H1 (cell line): Measurements from ENCODE around the gene PRKCH. TPM values are rescaled to one million over a fixed set of nuclear protein-coding genes. Genes with fewer than 3 reads are reported as not detected.
A peak's percentile ranks its signal among the peaks of the same experiment; 100 is the strongest.

ENCODE experiments used
- CTCF ChIA-PET: fragments of 300-600 bp; sonication (Branson Sonifier 250); formaldehyde crosslinking; loops from one replicate; lab custom pipeline; 2021; ENCODE audit not compliant: partially characterized antibody; lab: Charles Lee
- POLR2A ChIA-PET: fragments of 300-600 bp; sonication (Branson Sonifier 250); formaldehyde crosslinking; loops from one replicate; lab custom pipeline; 2021; ENCODE audit warnings: inconsistent platforms; ENCODE audit not compliant: partially characterized antibody; lab: Charles Lee
- DNase-seq, 2 experiments: peaks; one replicate each; pipeline versions ENCODE4 v3.0.0 to v3.0.0-alpha.2; 2010 to 2022; ENCODE audit warnings: low spot score in 2 of 2, low read depth in 1 of 2, mixed read lengths in 1 of 2
- FAIRE-seq: peaks from 2 replicates; lab custom pipeline; 2011; peaks lifted over from hg19 to GRCh38; lab: Jason Lieb, UNC
- H2AFZ ChIP-seq: 2 replicates; pipeline ENCODE4 v1.8.1; 2012; ENCODE audit warnings: low read length, inconsistent platforms
- H2AK5ac ChIP-seq: 2 replicates; pipeline ENCODE4 v1.6.1; 2013; ENCODE audit warnings: low read depth, low read length
- H2BK120ac ChIP-seq: replicated peaks from 2 replicates; pipeline ENCODE3; 2013; ENCODE audit warnings: low read depth, low read length, inconsistent platforms
- H2BK12ac ChIP-seq: 2 replicates; pipeline ENCODE4 v1.6.1; 2013; ENCODE audit warnings: low read depth, low read length
- H2BK15ac ChIP-seq: 2 replicates; pipeline ENCODE4 v1.6.1; 2013; ENCODE audit warnings: low read length
- H2BK20ac ChIP-seq: 2 replicates; pipeline ENCODE4 v1.6.1; 2013; ENCODE audit warnings: low read length
- H2BK5ac ChIP-seq: 2 replicates; pipeline ENCODE4 v1.6.1; 2013; ENCODE audit warnings: low read depth, low read length
- H3K14ac ChIP-seq: 2 replicates; pipeline ENCODE4 v1.6.1; 2013; ENCODE audit warnings: inconsistent platforms; ENCODE audit not compliant: insufficient read length
- H3K18ac ChIP-seq: 2 replicates; pipeline ENCODE4 v1.6.1; 2013; ENCODE audit warnings: low read length; ENCODE audit errors: extremely low read depth
- H3K23ac ChIP-seq: 2 replicates; pipeline ENCODE4 v1.6.1; 2013; ENCODE audit warnings: inconsistent platforms; ENCODE audit not compliant: insufficient read length
- H3K23me2 ChIP-seq: 2 replicates; pipeline ENCODE4 v1.6.1; 2013; ENCODE audit warnings: low read depth, low read length
- H3K27ac ChIP-seq: 2 replicates; pipeline ENCODE4 v1.6.1; 2011; ENCODE audit warnings: low read depth, low read length, inconsistent platforms
- H3K27me3 ChIP-seq, 4 experiments: replicated peaks in 1 of 4; 1 replicate in 1 of 4; 2 replicates in 3 of 4; pipeline versions ENCODE4 v1.6.1 to v1.8.1; 2011 to 2013; ENCODE audit warnings: low read length in 3 of 4, mild to moderate bottlenecking in 3 of 4, inconsistent platforms in 2 of 4, mixed read lengths in 2 of 4, moderate library complexity in 1 of 4; ENCODE audit not compliant: control insufficient read depth in 3 of 4, insufficient read depth in 3 of 4; ENCODE audit errors: extremely low read depth in 1 of 4
- H3K36me3 ChIP-seq, 4 experiments: 2 replicates each; pipeline versions ENCODE4 v1.6.1 to v1.8.1; 2011 to 2013; ENCODE audit warnings: mild to moderate bottlenecking in 4 of 4, low read length in 3 of 4, moderate library complexity in 2 of 4, control low read depth in 1 of 4, inconsistent platforms in 1 of 4; ENCODE audit not compliant: insufficient read depth in 4 of 4, control insufficient read depth in 2 of 4
- H3K4ac ChIP-seq: replicated peaks from 2 replicates; pipeline ENCODE3; 2013; ENCODE audit warnings: low read length, low read depth, mixed read lengths, inconsistent platforms; ENCODE audit not compliant: insufficient read length
- H3K4me1 ChIP-seq, 4 experiments: replicated peaks in 1 of 4; 1 replicate in 1 of 4; 2 replicates in 3 of 4; pipeline versions ENCODE4 v1.6.1 to v1.8.1; 2011 to 2013; ENCODE audit warnings: low read length in 3 of 4, inconsistent platforms in 2 of 4, mixed read lengths in 1 of 4; ENCODE audit not compliant: insufficient read depth in 4 of 4, control insufficient read depth in 3 of 4
- H3K4me2 ChIP-seq, 2 experiments: 2 replicates each; pipeline versions ENCODE4 v1.6.1 to v1.8.1; 2011 to 2013; ENCODE audit warnings: low read depth in 2 of 2, low read length in 2 of 2, control low read depth in 1 of 2, inconsistent platforms in 1 of 2, mild to moderate bottlenecking in 1 of 2; ENCODE audit not compliant: insufficient read depth in 1 of 2
- H3K4me3 ChIP-seq, 4 experiments: fragments of 200-600, 300-600 bp in 1 of 4; sonication (generic), shearing (Covaris generic), sonication (Bioruptor Twin) in 1 of 4; 2 replicates each; pipeline versions ENCODE4 v1.5.1 to v1.8.1; 2011 to 2016; ENCODE audit warnings: low read length in 4 of 4, low read depth in 3 of 4, control low read depth in 2 of 4, inconsistent platforms in 2 of 4, mild to moderate bottlenecking in 2 of 4, mixed read lengths in 1 of 4, moderate library complexity in 1 of 4; ENCODE audit not compliant: insufficient read depth in 2 of 4; ENCODE audit errors: extremely low read depth in 1 of 4
- H3K56ac ChIP-seq: replicated peaks from 2 replicates; pipeline ENCODE3; 2013; ENCODE audit warnings: low read depth, mild to moderate bottlenecking, mixed read lengths, low read length, inconsistent platforms; ENCODE audit not compliant: insufficient read length
- H3K79me1 ChIP-seq: 2 replicates; pipeline ENCODE4 v1.6.1; 2013; ENCODE audit warnings: low read depth, low read length, control low read depth
- H3K79me2 ChIP-seq, 2 experiments: 2 replicates each; pipeline versions ENCODE4 v1.6.1 to v1.8.1; 2012 to 2013; ENCODE audit warnings: low read length in 2 of 2, mild to moderate bottlenecking in 2 of 2, inconsistent platforms in 1 of 2; ENCODE audit not compliant: insufficient read depth in 2 of 2, control insufficient read depth in 1 of 2
- H3K9ac ChIP-seq, 4 experiments: replicated peaks in 1 of 4; 1 replicate in 1 of 4; 2 replicates in 3 of 4; pipeline versions ENCODE4 v1.6.1 to v1.8.1; 2011 to 2013; ENCODE audit warnings: low read depth in 3 of 4, low read length in 3 of 4, control low read depth in 2 of 4, mild to moderate bottlenecking in 2 of 4, moderate library complexity in 2 of 4, inconsistent platforms in 1 of 4; ENCODE audit errors: extremely low read depth in 1 of 4
- H3K9me3 ChIP-seq, 2 experiments: 2 replicates each; pipeline versions ENCODE4 v1.6.1 to v1.8.1; 2012 to 2013; ENCODE audit warnings: mild to moderate bottlenecking in 2 of 2, moderate library complexity in 2 of 2, control low read depth in 1 of 2, inconsistent platforms in 1 of 2, low read depth in 1 of 2, low read length in 1 of 2, mixed read lengths in 1 of 2; ENCODE audit not compliant: insufficient read depth in 2 of 2
- H4K20me1 ChIP-seq, 2 experiments: replicated peaks in 1 of 2; 2 replicates each; pipeline versions ENCODE3 to v1.8.1; 2011 to 2013; ENCODE audit warnings: inconsistent platforms in 2 of 2, low read length in 2 of 2, mild to moderate bottlenecking in 1 of 2; ENCODE audit not compliant: insufficient read depth in 2 of 2, control insufficient read depth in 1 of 2
- H4K5ac ChIP-seq: 2 replicates; pipeline ENCODE4 v1.6.1; 2013; ENCODE audit warnings: low read length, low read depth, mixed read lengths, inconsistent platforms; ENCODE audit not compliant: insufficient read length
- H4K8ac ChIP-seq: 2 replicates; pipeline ENCODE4 v1.8.0; 2013; ENCODE audit warnings: mild to moderate bottlenecking, moderate library complexity, low read length, inconsistent platforms; ENCODE audit not compliant: insufficient read depth; ENCODE audit errors: extremely low read depth
- H4K91ac ChIP-seq: replicated peaks from 2 replicates; pipeline ENCODE3; 2013; ENCODE audit warnings: low read length, mixed read lengths, inconsistent platforms; ENCODE audit not compliant: insufficient read length
- TBP ChIP-seq: IDR thresholded peaks from 2 replicates; pipeline ENCODE4 v1.6.1; 2011; ENCODE audit warnings: low read depth, low read length, improper control_type of control experiment
- TEAD4 ChIP-seq: IDR thresholded peaks from 2 replicates; pipeline ENCODE4 v1.6.1; 2012; ENCODE audit warnings: low read depth, low read length, inconsistent platforms, mixed read lengths
- WGBS, 2 experiments: shearing (Covaris generic) in 1 of 2; methylation state at CpG; one replicate each; pipeline versions ENCODE4 v1.1.6 to v1.1.7; 2013 to 2015; ENCODE audit warnings: low lambda C conversion rate in 2 of 2, mixed read lengths in 2 of 2, inconsistent platforms in 1 of 2, low coverage in 1 of 2, missing lambda C conversion rate in 1 of 2; ENCODE audit not compliant: insufficient replicate concordance in 2 of 2, insufficient coverage in 1 of 2, insufficient read length in 1 of 2; ENCODE audit errors: extremely low coverage in 1 of 2, missing lambda C conversion rate in 1 of 2; 5-methylcytosine and 5-hydroxymethylcytosine counted together
- polyA plus RNA-seq, 7 experiments: library from polyadenylated mRNA; depleted of rRNA in 3 of 7; stranded (reverse) in 5 of 7; unstranded in 2 of 7; fragments of >200 nt in 5 of 7; fragments of 200-250 nt in 2 of 7; gene quantifications; 1 replicate in 5 of 7; 2 replicates in 1 of 7; 4 replicates in 1 of 7; pipeline versions ENCODE4 v1.2.1 to v1.2.3, GENCODE V29; 2011 to 2013; ENCODE audit warnings: missing spikeins in 2 of 7, mixed read lengths in 2 of 7
- total RNA-seq: library from RNA; stranded (reverse); fragmentation: NEBNext Ultra II Directional; extraction: Animal tissue kit (Norgen Biotek cat#: 25700); gene quantifications from 2 replicates; pipeline ENCODE4 v1.2.1, GENCODE V29; 2021

Gene PRKCH
- total and polyA plus RNA-seq, 2 of the 8 experiments (the other 6 are each of a cell fraction or from before 2014, with no cell fraction given): 6.4 to 7.0 TPM

GRCh38 chr14:61430066-61430757 is 108.8 kb downstream of the PRKCH start:
- 74% methylated on average over 2 of the region's 2 CpGs; no CpG with 5 or more reads in 1 of the 2 experiments for WGBS, 2 experiments
- Histone ChIP-seq H3K14ac (no peak overlapping the region), H3K56ac (no peak overlapping the region), H3K4me3 (no peak overlapping the region), H3K4ac (no peak overlapping the region), H2BK15ac (no peak overlapping the region), H2BK5ac (no peak overlapping the region), H2BK20ac (no peak overlapping the region), H2AK5ac (no peak overlapping the region), H3K4me2 (no peak overlapping the region), H3K23ac (no peak overlapping the region), H3K79me1 (no peaks in the 10 kb centered on the region), H3K79me2 (no peaks in the 10 kb centered on the region), H2BK12ac (no peak overlapping the region), H3K36me3 (no peaks in the 10 kb centered on the region), H2BK120ac (no peak overlapping the region), H4K5ac (no peak overlapping the region), H4K20me1 (no peaks in the 10 kb centered on the region), H4K91ac (no peak overlapping the region), H3K23me2 (no peaks in the 10 kb centered on the region), H3K9me3 (peaks cover 0 to 6% of the 10 kb centered on the region in 2 experiments; a peak in 1 of 4 replicates), H3K9ac (no peak overlapping the region), H2AFZ (no peak overlapping the region), H3K27ac (no peak overlapping the region), H3K18ac (no peak overlapping the region), H3K27me3 (no peaks in the 10 kb centered on the region), H3K4me1 (peaks cover 0 to 5% (median 0%) of the 10 kb centered on the region in 4 experiments; a peak in 1 of 7 replicates), H4K8ac (no peak overlapping the region)
- POLR2A ChIA-PET: no interaction called here
- no peak for FAIRE-seq
- CTCF ChIA-PET: interaction anchor here (0.6 to 1.2 kb wide), 2 partner anchors 25 to 60 kb away, joined by 3 read pairs; no protein-coding TSS in a partner anchor
- no peak for DNase-seq
- TF ChIP-seq TBP (no peak), TEAD4 (0 out of 2 replicates have a peak, but pooled peaks have one; percentile 20)
